Endothelial cell (in vitro differentiated cells): Measurements from ENCODE around the gene MAP3K7CL. TPM values are rescaled to one million over a fixed set of nuclear protein-coding genes. Genes with fewer than 3 reads are reported as not detected.
"Not testable (repeated sequence)": the region's sequence is repeated elsewhere in the genome, so short reads cannot be mapped to it uniquely, and the experiment has no call there.

Source experiments
- DNase-seq: peaks from one replicate; pipeline ENCODE4 v3.0.0; 2021; ENCODE audit warnings: low spot score
- H3K27ac Mint-ChIP-seq: one replicate; pipeline ENCODE4 v1.8.0; 2021; ENCODE audit warnings: mixed read lengths, inconsistent platforms; ENCODE audit not compliant: unreplicated experiment
- H3K27me3 Mint-ChIP-seq: one replicate; pipeline ENCODE4 v1.8.0; 2021; ENCODE audit warnings: mild to moderate bottlenecking, moderate library complexity, mixed read lengths, inconsistent platforms; ENCODE audit not compliant: unreplicated experiment
- H3K36me3 Mint-ChIP-seq: one replicate; pipeline ENCODE4 v1.8.0; 2021; ENCODE audit warnings: mild to moderate bottlenecking, low read depth, mixed read lengths, inconsistent platforms; ENCODE audit not compliant: unreplicated experiment
- H3K4me1 Mint-ChIP-seq: one replicate; pipeline ENCODE4 v1.8.0; 2021; ENCODE audit warnings: mild to moderate bottlenecking, mixed read lengths, inconsistent platforms; ENCODE audit not compliant: unreplicated experiment
- H3K4me3 Mint-ChIP-seq: one replicate; pipeline ENCODE4 v1.8.0; 2021; ENCODE audit warnings: mild to moderate bottlenecking, mixed read lengths, inconsistent platforms; ENCODE audit not compliant: unreplicated experiment
- H3K9me3 Mint-ChIP-seq: one replicate; pipeline ENCODE4 v1.8.0; 2021; ENCODE audit warnings: mixed read lengths, inconsistent platforms; ENCODE audit not compliant: unreplicated experiment
- CTCF ChIP-seq: fragments of 200-600 bp; sonication (generic); IDR thresholded peaks from one replicate; pipeline ENCODE4 v1.5.0; 2021; ENCODE audit warnings: antibody characterized with exemption; ENCODE audit not compliant: unreplicated experiment
- total RNA-seq: library from RNA; stranded (reverse); fragmentation: NEBNext Ultra II Directional; extraction: Animal tissue kit (Norgen Biotek cat#: 25700); gene quantifications from one replicate; pipeline ENCODE4 v1.2.1, GENCODE V29; 2021; ENCODE audit not compliant: unreplicated experiment

MAP3K7CL gene
- total RNA-seq, 1 donor from 2014 or later, result 1.0 TPM

- H3K4me1 Mint-ChIP-seq, result peaks cover 5% of the 10 kb centered on the region
- H3K4me3 Mint-ChIP-seq, result no peak overlapping the region
- no peak for DNase-seq
- no peak for TF ChIP-seq CTCF
- peaks cover 4% of the 10 kb centered on the region for H3K27me3 Mint-ChIP-seq
- H3K9me3 Mint-ChIP-seq, result no peaks in the 10 kb centered on the region
- H3K27ac Mint-ChIP-seq, result no peak overlapping the region
- H3K36me3 Mint-ChIP-seq, result no peaks in the 10 kb centered on the region
Observed at GRCh38 chr21:29164323-29164942, 34.0 kb downstream of the MAP3K7CL start.

- H3K27me3 Mint-ChIP-seq, result no peaks in the 10 kb centered on the region
- H3K9me3 Mint-ChIP-seq, result no peaks in the 10 kb centered on the region
- H3K27ac Mint-ChIP-seq, result no peak overlapping the region
- no peak for DNase-seq
- no peaks in the 10 kb centered on the region for H3K4me1 Mint-ChIP-seq
- no peak for TF ChIP-seq CTCF
- no peaks in the 10 kb centered on the region for H3K36me3 Mint-ChIP-seq
- no peak overlapping the region for H3K4me3 Mint-ChIP-seq
Observed at GRCh38 chr21:29166323-29166722, 35.9 kb downstream of the MAP3K7CL start.

- Mint-ChIP-seq H3K36me3 (no peaks in the 10 kb centered on the region), H3K4me1 (no peaks in the 10 kb centered on the region), H3K9me3 (no peaks in the 10 kb centered on the region), H3K27ac (no peak overlapping the region), H3K27me3 (no peaks in the 10 kb centered on the region), H3K4me3 (no peak overlapping the region)
- DNase-seq, result no peak
- no peak for TF ChIP-seq CTCF
Observed at GRCh38 chr21:29166853-29167252, 36.4 kb downstream of the MAP3K7CL start.

GRCh38 chr21:29167481-29167880 is 37.0 kb downstream of the MAP3K7CL start:
- not testable (repeated sequence) for DNase-seq, H3K4me1 Mint-ChIP-seq, H3K27ac Mint-ChIP-seq, H3K4me3 Mint-ChIP-seq, H3K36me3 Mint-ChIP-seq, H3K9me3 Mint-ChIP-seq, H3K27me3 Mint-ChIP-seq

- no peaks in the 10 kb centered on the region for H3K36me3 Mint-ChIP-seq
- no peak for TF ChIP-seq CTCF
- no peaks in the 10 kb centered on the region for H3K27me3 Mint-ChIP-seq
- H3K4me3 Mint-ChIP-seq, result no peak overlapping the region
- no peaks in the 10 kb centered on the region for H3K4me1 Mint-ChIP-seq
- no peak for DNase-seq
- no peaks in the 10 kb centered on the region for H3K9me3 Mint-ChIP-seq
- H3K27ac Mint-ChIP-seq, result no peak overlapping the region
Observed at GRCh38 chr21:29168891-29169315, 38.5 kb downstream of the MAP3K7CL start.
